Measurements from ENCODE around the gene WDR55. TPM values are rescaled to one million over a fixed set of nuclear protein-coding genes. Genes with fewer than 3 reads are reported as not detected.
"Not testable (repeated sequence)": the region's sequence is repeated elsewhere in the genome, so short reads cannot be mapped to it uniquely, and the experiment has no call there.

Gene WDR55
- total RNA-seq, 2 experiments from 2014 or later: 38.7 to 40.6 TPM

DNA sequence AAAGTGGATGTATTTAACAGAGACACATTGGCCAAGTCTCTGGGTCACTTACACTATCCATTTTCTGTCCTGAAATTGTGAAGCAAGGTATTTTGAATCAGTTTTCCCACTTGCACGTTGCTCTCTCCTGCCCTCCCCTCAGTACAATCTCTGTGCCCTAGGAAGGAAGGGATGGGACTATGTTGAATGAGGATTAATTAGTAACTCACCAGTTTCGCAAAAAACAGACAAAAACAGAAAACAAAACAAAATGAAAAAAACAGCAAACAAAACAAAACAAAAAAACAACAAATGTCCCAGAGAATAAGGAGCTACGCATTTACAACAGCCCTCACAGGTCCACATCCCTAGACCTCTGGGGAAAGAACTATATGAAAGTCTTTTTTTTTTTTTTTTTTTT is 30.6 kb upstream of the WDR55 start:
- no peak for DNase-seq
- CTCF ChIA-PET: interaction anchor here (1.1 to 5.6 kb wide), 15 partner anchors 13 to 287 kb away, joined by 3 to 34 read pairs (median 7); partner anchors contain the start of genes EIF4EBP3, HARS1, HARS2 and HBEGF
- peaks cover 27% of the 10 kb centered on the region for H3K27me3 Mint-ChIP-seq
- no peak overlapping the region for H3K27ac Mint-ChIP-seq
- H3K36me3 Mint-ChIP-seq: peaks cover 1% of the 10 kb centered on the region
- no peak overlapping the region for H3K4me3 Mint-ChIP-seq
- H3K9me3 Mint-ChIP-seq (ENCODE audit: low read depth): no peaks in the 10 kb centered on the region
- no peak for ATAC-seq
- peaks cover 45% of the 10 kb centered on the region for H3K4me1 Mint-ChIP-seq

DNA sequence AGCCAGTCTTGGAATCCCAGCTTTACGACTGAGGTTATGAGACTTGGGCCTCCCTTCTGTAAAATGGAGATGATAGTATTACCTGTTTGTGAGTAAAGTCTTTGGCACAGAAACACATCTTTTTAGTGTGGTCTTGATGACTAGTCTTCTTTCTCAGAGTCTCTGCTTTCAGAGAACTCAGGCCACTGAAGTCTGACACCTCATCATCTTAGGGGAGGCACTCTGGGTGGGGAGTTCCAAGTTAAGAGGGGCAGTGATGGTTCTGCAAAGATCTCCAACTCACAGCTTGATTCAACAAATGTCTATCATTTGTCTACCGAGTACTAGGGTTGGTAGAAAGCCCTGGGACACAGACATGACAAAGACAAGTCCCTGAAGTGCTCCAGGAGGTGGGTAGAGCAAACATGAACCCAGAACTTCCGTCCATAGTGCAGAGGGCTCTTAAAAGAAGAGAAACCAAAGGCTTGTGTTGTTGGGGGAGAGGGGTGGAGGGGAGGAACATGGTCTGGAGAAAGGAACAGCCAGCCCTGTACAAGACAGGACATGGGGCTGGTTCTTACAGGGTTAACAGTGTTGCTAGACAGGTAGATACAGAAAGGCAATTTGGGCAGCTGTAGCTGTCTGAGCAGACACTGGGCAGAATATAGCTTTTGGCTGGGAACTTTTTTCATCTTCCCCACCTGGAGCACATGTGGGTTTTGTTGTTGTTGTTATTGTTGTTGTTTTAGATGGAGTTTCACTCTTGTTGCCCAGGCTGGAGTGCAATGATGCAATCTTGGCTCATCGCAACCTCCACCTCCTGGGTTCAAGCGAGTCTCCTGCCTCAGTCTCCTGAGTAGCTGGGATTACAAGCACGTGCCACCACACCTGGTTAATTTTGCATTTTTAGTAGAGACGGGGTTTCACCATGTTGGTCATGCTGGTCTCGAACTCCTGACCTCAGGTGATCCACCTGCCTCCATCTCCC is 29.1 kb upstream of the WDR55 start:
- CTCF ChIA-PET: interaction anchor here (1.0 to 5.6 kb wide), 25 partner anchors 10 to 491 kb away, joined by 3 to 34 read pairs (median 4); partner anchors contain the start of genes ANKHD1, EIF4EBP3, HARS1 and HARS2
- DNase-seq: no peak
- Mint-ChIP-seq H3K4me3 (no peak overlapping the region), H3K9me3 (ENCODE audit: low read depth) (no peaks in the 10 kb centered on the region), H3K4me1 (peaks cover 53% of the 10 kb centered on the region), H3K36me3 (peaks cover 5% of the 10 kb centered on the region), H3K27me3 (peaks cover 25% of the 10 kb centered on the region), H3K27ac (peak overlapping the region; percentile 56)
- ATAC-seq: no peak

DNA sequence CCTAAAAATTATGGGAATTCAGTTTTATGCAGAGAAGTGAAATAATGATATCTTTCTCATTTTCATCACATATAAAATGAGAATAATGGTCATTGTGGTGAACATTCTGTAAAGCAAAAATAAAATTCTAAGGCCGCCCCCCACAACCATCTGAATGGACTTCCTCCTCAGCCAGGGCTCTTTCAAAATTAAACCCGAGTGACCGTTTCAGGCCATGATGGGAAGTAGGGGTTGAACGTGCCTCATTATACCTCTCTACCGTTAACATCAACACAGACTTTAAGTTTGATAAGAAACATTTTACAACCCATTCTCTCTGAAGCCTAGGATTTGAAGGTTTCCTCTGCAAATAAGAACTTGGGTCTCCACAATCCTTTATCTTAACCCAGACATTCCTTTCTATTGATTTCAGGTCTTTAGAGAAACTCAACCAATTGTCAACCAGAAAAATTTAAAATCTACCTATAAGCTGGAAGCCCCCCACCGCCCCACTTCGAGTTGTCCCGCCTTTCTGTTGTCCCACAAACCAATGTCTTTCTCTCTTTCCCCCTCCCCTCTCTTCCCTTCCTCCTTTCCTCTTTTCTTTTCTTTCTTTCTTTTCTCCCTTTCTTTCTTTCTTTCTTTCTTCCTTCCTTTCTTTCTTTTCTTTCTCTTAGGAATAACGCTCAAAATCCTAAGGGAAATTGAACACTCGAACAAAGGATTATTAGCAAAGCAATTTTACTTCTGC is 27.2 kb upstream of the WDR55 start:
- H3K27me3 Mint-ChIP-seq: peaks cover 7% of the 10 kb centered on the region
- no peak for ATAC-seq
- no peak overlapping the region for H3K27ac Mint-ChIP-seq
- no peak overlapping the region for H3K4me3 Mint-ChIP-seq
- H3K36me3 Mint-ChIP-seq: peaks cover 5% of the 10 kb centered on the region
- DNase-seq: no peak
- peaks cover 58% of the 10 kb centered on the region for H3K4me1 Mint-ChIP-seq
- CTCF ChIA-PET: interaction anchor here (0.5 to 5.6 kb wide), 3 partner anchors 84 to 265 kb away, joined by 3 to 34 read pairs (median 3); no protein-coding TSS in a partner anchor
- H3K9me3 Mint-ChIP-seq (ENCODE audit: low read depth): no peaks in the 10 kb centered on the region

DNA sequence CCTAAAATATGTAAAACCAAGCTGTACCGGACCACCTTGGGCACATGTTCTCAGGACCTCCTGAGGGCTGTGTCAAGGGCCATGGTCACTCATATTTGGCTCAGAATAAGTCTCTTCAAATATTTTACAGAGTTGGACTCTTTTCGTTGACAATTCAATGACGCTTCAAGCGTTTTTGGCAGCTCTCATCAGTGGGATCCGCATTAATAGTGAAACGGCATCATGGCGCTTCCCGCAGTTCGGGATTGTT is 25.9 kb upstream of the WDR55 start:
- peak overlapping the region; percentile 98 for H3K27ac Mint-ChIP-seq
- H3K4me3 Mint-ChIP-seq: peak overlapping the region; percentile 94
- not testable (repeated sequence) for H3K9me3 Mint-ChIP-seq (ENCODE audit: low read depth); DNase-seq; H3K27me3 Mint-ChIP-seq; H3K36me3 Mint-ChIP-seq; ATAC-seq
- CTCF ChIA-PET: interaction anchor here (0.6 to 5.6 kb wide), 13 partner anchors 9 to 279 kb away, joined by 3 to 34 read pairs (median 5); partner anchors contain the start of genes EIF4EBP3, IK and NDUFA2
- peaks cover 48% of the 10 kb centered on the region for H3K4me1 Mint-ChIP-seq

DNA sequence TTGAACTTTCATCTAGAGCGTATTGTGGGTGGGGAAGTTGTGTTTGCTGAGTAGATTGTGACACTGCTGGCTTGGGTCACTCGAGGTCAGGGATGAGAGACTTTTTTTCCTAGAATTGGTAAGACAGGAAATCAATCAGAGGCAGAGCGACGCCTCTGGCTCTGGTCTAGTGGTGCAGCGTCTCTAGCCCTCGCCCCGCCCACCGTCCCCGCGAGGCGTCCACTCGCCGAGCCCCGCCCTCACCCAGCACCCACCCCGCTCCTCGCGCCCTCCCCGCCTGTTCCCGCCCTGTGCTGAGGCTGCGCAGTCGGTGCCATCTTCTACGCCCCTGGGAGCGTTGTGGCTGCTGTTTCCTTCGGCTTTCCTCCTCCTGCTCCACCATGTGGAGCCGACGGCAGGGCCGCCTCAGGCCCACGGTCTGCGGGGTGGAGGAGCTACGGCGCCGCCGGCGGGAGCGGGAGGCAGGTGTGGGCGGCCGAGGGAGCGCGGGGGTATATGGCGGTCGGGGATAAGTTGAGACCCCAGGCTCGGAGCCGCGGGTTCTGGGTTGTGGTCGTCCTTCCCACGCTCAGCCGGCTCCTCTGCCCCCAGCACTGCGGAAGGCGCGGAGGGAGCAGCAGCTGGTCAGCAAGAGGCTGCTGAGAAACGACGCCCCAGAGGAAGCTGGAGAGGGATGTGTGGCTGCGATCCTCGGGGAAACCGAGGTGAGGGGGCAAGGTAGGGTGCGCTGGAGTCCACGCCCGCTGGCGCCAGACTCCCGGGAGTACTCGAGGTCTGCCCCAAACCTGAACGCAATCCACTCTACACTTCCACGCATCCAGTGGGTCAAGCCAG is 25.3 kb upstream of the WDR55 start, which contains the start of gene TMCO6:
TSS of gene TMCO6 (plus strand) at position 304 of the 834 bp plus-strand sequence. CDS start at position 381, 77 bp downstream.
- CTCF ChIA-PET: interaction anchor here (0.6 to 5.6 kb wide), 12 partner anchors 8 to 276 kb away, joined by 3 to 34 read pairs (median 5); partner anchors contain the start of genes EIF4EBP3, IK and NDUFA2
- Mint-ChIP-seq H3K27ac (peak within 1 kb of the TSS; percentile 98), H3K9me3 (ENCODE audit: low read depth) (no peaks in the 10 kb centered on the region), H3K4me1 (peaks cover 45% of the 10 kb centered on the region), H3K4me3 (peak within 1 kb of the TSS; percentile 94), H3K36me3 (peaks cover 8% of the 10 kb centered on the region), H3K27me3 (no peaks in the 10 kb centered on the region)
- ATAC-seq: peak; percentile 96
- DNase-seq: peak; percentile 98

DNA sequence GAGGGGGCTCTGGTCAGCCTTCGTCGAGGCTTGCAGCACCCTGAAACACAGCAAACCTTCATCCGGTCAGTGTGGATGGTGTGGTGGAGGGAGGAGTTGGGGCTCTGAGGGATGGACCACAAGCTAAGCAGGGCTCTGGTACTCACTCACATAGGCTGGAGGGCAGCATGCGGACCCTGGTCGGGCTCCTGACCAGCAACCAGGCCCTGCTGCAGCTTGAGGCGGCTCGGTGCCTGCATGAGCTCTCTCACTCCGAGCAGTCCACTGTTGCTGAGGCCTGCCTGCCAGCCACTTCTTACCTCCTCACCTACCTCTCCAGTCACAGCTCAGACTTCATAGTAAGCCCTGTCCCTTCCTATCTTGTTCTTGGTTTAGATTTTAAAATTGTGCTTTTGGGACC is 23.0 kb upstream of the WDR55 start:
- CTCF ChIA-PET: interaction anchor here (1.0 kb wide), 1 partner anchor 9 kb away, joined by 5 read pairs; the partner anchor contains the start of gene CD14
- H3K36me3 Mint-ChIP-seq: peaks cover 19% of the 10 kb centered on the region

DNA sequence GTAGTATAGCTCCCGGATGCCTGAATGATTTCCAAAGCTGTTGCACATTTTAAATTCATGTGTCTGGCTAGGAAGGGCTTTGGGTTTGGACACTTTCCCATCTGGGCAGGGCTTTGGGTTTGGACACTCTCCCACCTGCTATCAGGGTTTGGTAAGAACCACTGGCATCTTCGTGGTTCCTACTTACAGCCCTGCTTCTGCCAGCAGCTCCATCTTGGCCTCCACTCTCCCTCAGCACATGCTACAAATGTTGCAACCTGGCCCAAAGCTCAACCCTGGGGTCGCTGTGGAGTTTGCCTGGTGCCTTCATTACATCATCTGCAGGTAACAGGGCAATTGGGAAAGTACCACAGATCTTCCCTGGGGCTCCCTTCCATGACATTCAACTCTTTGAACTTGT is 22.0 kb upstream of the WDR55 start:
- Mint-ChIP-seq H3K4me3 (no peak overlapping the region), H3K9me3 (ENCODE audit: low read depth) (no peaks in the 10 kb centered on the region), H3K27ac (no peak overlapping the region), H3K4me1 (peaks cover 54% of the 10 kb centered on the region), H3K36me3 (peaks cover 23% of the 10 kb centered on the region), H3K27me3 (no peaks in the 10 kb centered on the region)
- no peak for DNase-seq
- CTCF ChIA-PET: no interaction called here
- no peak for ATAC-seq

More for the DNA sequence above, 23.0 kb upstream of the WDR55 start:
- Mint-ChIP-seq H3K4me1 (peaks cover 52% of the 10 kb centered on the region), H3K27ac (no peak overlapping the region), H3K27me3 (no peaks in the 10 kb centered on the region), H3K4me3 (no peak overlapping the region), H3K9me3 (ENCODE audit: low read depth) (no peaks in the 10 kb centered on the region)
- DNase-seq (no peak), ATAC-seq (no peak)

DNA sequence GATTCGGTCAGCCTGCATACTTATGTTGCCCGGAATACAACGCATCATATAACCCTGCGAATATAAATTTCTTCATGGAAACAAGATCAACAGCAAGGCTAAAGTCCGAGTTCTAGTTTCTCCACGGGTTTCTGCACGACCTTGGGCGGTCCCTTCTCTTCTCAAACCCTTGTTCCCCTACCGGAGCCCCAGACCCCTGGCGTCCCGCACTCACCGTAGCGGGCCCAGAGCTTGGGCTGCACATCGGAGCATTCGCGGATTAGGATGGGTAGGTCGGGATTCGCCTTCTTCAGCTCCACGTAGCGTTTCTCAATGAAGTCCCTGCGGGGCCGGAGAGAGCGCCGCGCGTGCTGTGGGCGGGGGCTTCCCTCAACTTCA is 17.7 kb upstream of the WDR55 start:
- CTCF ChIA-PET: interaction anchor here (0.7 to 2.8 kb wide), 17 partner anchors 8 to 403 kb away, joined by 3 to 14 read pairs (median 5); partner anchors contain the start of genes ANKHD1, EIF4EBP3, HARS1 and SLC35A4
- DNase-seq (no peak), ATAC-seq (no peak)
- Mint-ChIP-seq H3K27ac (peak overlapping the region; percentile 98), H3K9me3 (ENCODE audit: low read depth) (no peaks in the 10 kb centered on the region), H3K36me3 (peaks cover 33% of the 10 kb centered on the region), H3K4me1 (peaks cover 40% of the 10 kb centered on the region), H3K4me3 (peak overlapping the region; percentile 94), H3K27me3 (no peaks in the 10 kb centered on the region)

DNA sequence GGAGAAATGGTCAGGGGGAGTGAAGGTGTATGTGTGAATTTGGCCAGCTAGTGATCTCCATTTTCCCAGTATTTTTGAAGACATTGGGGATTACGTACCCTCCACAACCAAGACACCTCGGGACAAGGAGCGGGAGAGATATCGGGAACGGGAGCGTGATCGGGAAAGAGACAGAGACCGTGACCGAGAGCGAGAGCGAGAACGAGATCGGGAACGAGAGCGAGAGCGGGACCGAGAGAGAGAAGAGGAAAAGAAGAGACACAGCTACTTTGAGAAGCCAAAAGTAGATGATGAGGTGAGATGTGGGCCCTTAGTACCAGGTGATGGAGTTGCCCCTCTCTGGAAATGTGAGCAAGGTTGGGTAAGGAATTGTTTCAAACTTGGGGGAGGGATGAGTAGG is 5.8 kb upstream of the WDR55 start:
- ATAC-seq (no peak), DNase-seq (no peak)
- H3K36me3 Mint-ChIP-seq: peaks cover 61% of the 10 kb centered on the region
- no peak overlapping the region for H3K4me3 Mint-ChIP-seq
- CTCF ChIA-PET: no interaction called here
- no peak overlapping the region for H3K27ac Mint-ChIP-seq
- peaks cover 7% of the 10 kb centered on the region for H3K4me1 Mint-ChIP-seq
- no peaks in the 10 kb centered on the region for H3K9me3 Mint-ChIP-seq (ENCODE audit: low read depth)
- H3K27me3 Mint-ChIP-seq: no peaks in the 10 kb centered on the region

DNA sequence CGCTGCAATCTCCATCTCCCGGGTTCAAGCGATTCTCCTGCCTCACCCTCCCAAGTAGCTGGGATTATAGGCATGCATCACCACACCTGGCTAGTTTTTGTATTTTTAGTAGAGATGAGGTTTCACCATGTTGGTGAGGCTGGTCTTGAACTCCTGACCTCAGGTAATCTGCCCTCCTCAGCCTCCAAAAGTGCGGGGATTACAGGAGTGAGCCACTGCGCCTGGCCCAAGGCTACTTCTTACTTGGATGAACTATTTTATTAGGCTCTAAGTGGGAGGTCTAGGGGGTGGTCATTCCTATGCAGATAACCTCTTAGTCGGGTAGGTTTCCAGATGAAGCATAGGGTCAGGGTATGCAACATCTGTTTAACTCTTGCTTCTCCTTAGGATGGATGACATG is 4.3 kb upstream of the WDR55 start:
- not testable (repeated sequence) for H3K27ac Mint-ChIP-seq; DNase-seq; H3K27me3 Mint-ChIP-seq; H3K9me3 Mint-ChIP-seq (ENCODE audit: low read depth); H3K4me3 Mint-ChIP-seq; ATAC-seq
- Mint-ChIP-seq H3K4me1 (peaks cover 13% of the 10 kb centered on the region), H3K36me3 (peaks cover 50% of the 10 kb centered on the region)
- CTCF ChIA-PET: interaction anchor here (1.3 kb wide), 1 partner anchor 31 kb away, joined by 3 read pairs; the partner anchor contains the start of genes HARS1 and HARS2

DNA sequence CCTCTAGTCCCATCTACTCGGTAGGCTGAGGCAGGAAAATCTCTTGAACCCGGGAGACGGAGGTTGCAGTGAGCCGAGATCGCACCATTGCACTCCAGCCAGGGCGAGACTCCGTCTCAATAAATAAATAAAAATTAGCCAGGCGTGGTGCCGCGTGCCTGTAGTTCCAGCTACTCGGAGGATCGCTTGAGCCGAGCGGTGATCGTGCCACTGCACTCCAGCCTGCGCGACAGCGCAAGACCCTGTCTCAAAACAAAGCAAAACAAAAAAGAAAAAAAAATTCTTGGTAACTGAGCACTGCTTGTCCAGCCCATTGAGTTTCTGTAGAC is 710 bp upstream of the WDR55 start:
- Mint-ChIP-seq H3K4me1 (peaks cover 30% of the 10 kb centered on the region), H3K9me3 (ENCODE audit: low read depth) (no peaks in the 10 kb centered on the region), H3K27me3 (no peaks in the 10 kb centered on the region), H3K4me3 (peak overlapping the region; percentile 86), H3K27ac (peak overlapping the region; percentile 93), H3K36me3 (peaks cover 48% of the 10 kb centered on the region)
- CTCF ChIA-PET: interaction anchor here (1.9 to 2.9 kb wide), 2 partner anchors 16 to 27 kb away, joined by 8 to 10 read pairs; partner anchors contain the start of genes HARS1, HARS2, IK and NDUFA2
- DNase-seq (no peak), ATAC-seq (no peak)

DNA sequence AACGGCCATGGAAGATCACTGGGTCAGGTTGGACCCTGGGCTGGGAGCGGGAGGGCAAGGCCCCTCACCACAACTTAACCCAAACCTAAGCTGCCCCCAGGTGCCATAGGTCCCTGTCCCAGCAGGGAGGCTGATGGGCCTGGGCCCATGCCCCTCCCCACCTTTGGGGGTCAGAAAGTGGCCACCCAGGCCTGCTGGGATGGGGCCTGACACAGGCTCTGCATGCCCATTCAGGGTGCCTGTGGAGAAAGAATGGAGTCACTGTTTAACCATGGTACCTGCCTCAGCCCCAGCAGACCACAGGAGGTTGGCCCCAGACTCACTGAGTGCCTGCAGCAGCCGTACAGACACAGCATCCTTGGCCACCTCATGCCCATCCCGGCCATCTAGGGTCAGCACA is 6.3 kb downstream of the WDR55 start:
- CTCF ChIA-PET: not testable (repeated sequence)

More for the DNA sequence above, 6.3 kb downstream of the WDR55 start:
- Mint-ChIP-seq H3K36me3 (peaks cover 48% of the 10 kb centered on the region), H3K4me1 (peaks cover 17% of the 10 kb centered on the region)
- not testable (repeated sequence) for ATAC-seq; H3K4me3 Mint-ChIP-seq; DNase-seq; H3K9me3 Mint-ChIP-seq (ENCODE audit: low read depth); H3K27ac Mint-ChIP-seq; H3K27me3 Mint-ChIP-seq
